ENCODE measurements around the gene SEC24A.

DNA sequence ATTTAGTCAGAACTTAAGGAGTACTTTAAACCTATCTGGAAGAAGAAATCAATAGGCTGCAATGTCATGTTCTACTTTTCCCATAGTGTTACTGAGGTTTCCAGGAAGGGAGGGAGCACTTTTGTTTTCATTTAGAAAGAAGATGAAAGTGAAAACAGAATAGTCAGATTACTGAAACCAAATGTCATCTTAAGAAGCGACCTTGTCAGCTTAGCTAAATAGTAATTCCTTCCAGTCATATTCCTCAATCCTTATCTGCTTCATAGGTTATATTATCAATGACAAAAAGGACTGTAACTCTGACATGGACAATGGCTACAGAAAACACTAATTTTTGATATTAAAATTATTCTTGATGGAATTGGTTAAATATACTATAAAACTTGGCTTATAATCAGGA, 43.7 kb upstream of the SEC24A start:
- no peak for TF ChIP-seq CTCF (IDR thresholded peaks at IDR 0.05; ENCODE audit: extremely low read depth in 1 of 2, insufficient read depth in 1 of 2, low read depth in 1 of 2, low read length in 2 of 2)
- TF ChIP-seq POLR2A (IDR thresholded peaks at IDR 0.05; ENCODE audit: low read depth, low read length): no peak
- TF ChIP-seq EZH2 (IDR thresholded peaks at IDR 0.05; ENCODE audit: borderline replicate concordance, low read depth, low read length, severe bottlenecking): no peak
- TF ChIP-seq POLR2AphosphoS5 (IDR thresholded peaks at IDR 0.05; ENCODE audit: insufficient read depth, low read depth, low read length): no peak
- TF ChIP-seq JUN (IDR thresholded peaks at IDR 0.05; ENCODE audit: borderline replicate concordance, insufficient read depth, insufficient read length, low read depth): no peak
- TF ChIP-seq FOS (IDR thresholded peaks at IDR 0.05; ENCODE audit: borderline replicate concordance, insufficient read depth, low read length): no peak
- no peak for TF ChIP-seq GATA2 (IDR thresholded peaks at IDR 0.05; ENCODE audit: insufficient read depth, insufficient read length, low read depth, low read length)

All from endothelial cell of umbilical vein (primary cell).